Renal pelvis (tissue), 12 donors: ENCODE data around the gene SLC25A18. TPM values are rescaled to one million over a fixed set of nuclear protein-coding genes. Genes with fewer than 3 reads are reported as not detected.
"Not testable (repeated sequence)": the region's sequence is repeated elsewhere in the genome, so short reads cannot be mapped to it uniquely, and the experiment has no call there.

Experiments
- DNase-seq: peaks from one replicate; pipeline ENCODE4 v3.0.0-alpha.2; 2013
- long read RNA-seq, 16 experiments: transcript quantifications; one replicate each; lab custom pipeline, GENCODE V29; 2026
- polyA plus RNA-seq, 3 donors: library from polyadenylated mRNA; unstranded; fragments of 120-200 nt; gene quantifications; one replicate each; pipeline ENCODE4 v1.2.1, GENCODE V29; 2013; ENCODE audit not compliant: insufficient read length in 3 of 3

The SLC25A18 gene
- 1 to 10 TPM in 2 of 3 donors, under 1 TPM in 1; 0.89 to 2.0 (median 1.9) TPM for polyA plus RNA-seq
- long read RNA-seq, donor 1: 0 reads
- long read RNA-seq, donor 2: 0 reads
- long read RNA-seq, donor 3, partial matches to known transcripts: 116 of 116 reads
- long read RNA-seq, donor 3, other reads (novel, unspliced or antisense): 0 of 116 reads
- long read RNA-seq, donor 4: 0 reads
- long read RNA-seq, donor 5, partial matches to known transcripts: 34 of 86 reads
- long read RNA-seq, donor 5, other reads (novel, unspliced or antisense): 52 of 86 reads
- long read RNA-seq, donor 6, partial matches to known transcripts: 175 of 180 reads
- long read RNA-seq, donor 6, other reads (novel, unspliced or antisense): 5 of 180 reads
- long read RNA-seq, donor 7, partial matches to known transcripts: 139 of 139 reads
- long read RNA-seq, donor 7, other reads (novel, unspliced or antisense): 0 of 139 reads
- long read RNA-seq, donor 8, partial matches to known transcripts: 5 of 30 reads
- long read RNA-seq, donor 8, other reads (novel, unspliced or antisense): 25 of 30 reads
- long read RNA-seq, donor 9: 0 reads
- long read RNA-seq, donor 10, partial matches to known transcripts: 6 of 6 reads
- long read RNA-seq, donor 10, other reads (novel, unspliced or antisense): 0 of 6 reads
- long read RNA-seq, donor 11, partial matches to known transcripts: 54 of 101 reads
- long read RNA-seq, donor 11, other reads (novel, unspliced or antisense): 47 of 101 reads
- long read RNA-seq, donor 12, partial matches to known transcripts: 186 of 186 reads
- long read RNA-seq, donor 12, other reads (novel, unspliced or antisense): 0 of 186 reads
- long read RNA-seq, donor 13: 0 reads
- long read RNA-seq, donor 14, partial matches to known transcripts: 80 of 180 reads
- long read RNA-seq, donor 14, other reads (novel, unspliced or antisense): 100 of 180 reads
- long read RNA-seq, donor 15, partial matches to known transcripts: 270 of 270 reads
- long read RNA-seq, donor 15, other reads (novel, unspliced or antisense): 0 of 270 reads
- long read RNA-seq, donor 16: 0 reads

GRCh38 chr22:17562906-17563870, at the start of gene SLC25A18:
Gene SLC25A18, plus strand, starts transcription at chr22:17563498. Its CDS starts 16,447 bp downstream, at chr22:17579945.
- peak; percentile 29 for DNase-seq

GRCh38 chr22:17513612-17514011, 49.7 kb upstream of the SLC25A18 start:
- no peak for DNase-seq

- no peak for DNase-seq
These were observed 49.2 kb upstream of the SLC25A18 start for GRCh38 chr22:17514084-17514483.

GRCh38 chr22:17518406-17518805, 44.9 kb upstream of the SLC25A18 start:
- DNase-seq: no peak

- DNase-seq: not testable (repeated sequence)
These were observed 41.3 kb upstream of the SLC25A18 start for GRCh38 chr22:17521971-17522370.

- no peak for DNase-seq
These were observed 39.4 kb upstream of the SLC25A18 start for GRCh38 chr22:17523925-17524324.

- DNase-seq: no peak
These were observed 27.0 kb upstream of the SLC25A18 start for GRCh38 chr22:17536269-17536668.

GRCh38 chr22:17537155-17537554, 26.1 kb upstream of the SLC25A18 start:
- no peak for DNase-seq

GRCh38 chr22:17540481-17540880, 22.8 kb upstream of the SLC25A18 start:
- DNase-seq: no peak

GRCh38 chr22:17541476-17541875, 21.8 kb upstream of the SLC25A18 start:
- no peak for DNase-seq

- DNase-seq: no peak
These were observed 20.8 kb upstream of the SLC25A18 start for GRCh38 chr22:17542452-17542851.

- DNase-seq: no peak
These were observed 15.1 kb upstream of the SLC25A18 start for GRCh38 chr22:17548010-17548755.

- DNase-seq: no peak
These were observed 14.6 kb upstream of the SLC25A18 start for GRCh38 chr22:17548756-17549035.

- no peak for DNase-seq
These were observed 14.1 kb upstream of the SLC25A18 start for GRCh38 chr22:17549183-17549582.

- DNase-seq: no peak
These were observed 13.6 kb upstream of the SLC25A18 start for GRCh38 chr22:17549655-17550054.

GRCh38 chr22:17552737-17553136, 10.6 kb upstream of the SLC25A18 start:
- no peak for DNase-seq

- no peak for DNase-seq
These were observed 8.5 kb upstream of the SLC25A18 start for GRCh38 chr22:17554814-17555213.

GRCh38 chr22:17559188-17559587, 4.1 kb upstream of the SLC25A18 start:
- DNase-seq: no peak

GRCh38 chr22:17563936-17564391, 666 bp downstream of the SLC25A18 start:
- no peak for DNase-seq

- DNase-seq: not testable (repeated sequence)
These were observed 2.9 kb downstream of the SLC25A18 start for GRCh38 chr22:17566016-17566687.
